Thymus (tissue), 11 donors: ENCODE results near the gene TRPV6. TPM values are rescaled to one million over a fixed set of nuclear protein-coding genes. Genes with fewer than 3 reads are reported as not detected.

ENCODE experiments used
- DNase-seq, 9 donors: peaks; one replicate each; pipeline ENCODE4 v3.0.0-alpha.2; 2013; ENCODE audit warnings: low spot score in 9 of 9, low read depth in 6 of 9, missing footprints in 1 of 9
- H3K27ac ChIP-seq, 2 donors: one replicate each; pipeline ENCODE4 v1.5.1; 2013; ENCODE audit warnings: control low read depth in 1 of 2, low read depth in 1 of 2, low read length in 1 of 2, mild to moderate bottlenecking in 1 of 2, moderate library complexity in 1 of 2
- H3K27me3 ChIP-seq, 2 donors: one replicate each; pipeline ENCODE4 v1.5.1; 2013; ENCODE audit warnings: low read length in 1 of 2; ENCODE audit not compliant: control insufficient read depth in 2 of 2, insufficient read depth in 1 of 2
- H3K36me3 ChIP-seq, 2 donors: one replicate each; pipeline ENCODE4 v1.5.1; 2013; ENCODE audit warnings: low read length in 1 of 2, mild to moderate bottlenecking in 1 of 2, moderate library complexity in 1 of 2; ENCODE audit not compliant: control insufficient read depth in 2 of 2, insufficient read depth in 2 of 2
- H3K4me1 ChIP-seq, 2 donors: one replicate each; pipeline ENCODE4 v1.5.1; 2013; ENCODE audit warnings: low read length in 2 of 2; ENCODE audit not compliant: control insufficient read depth in 2 of 2, insufficient read depth in 2 of 2
- H3K4me3 ChIP-seq, 2 donors: one replicate each; pipeline ENCODE4 v1.5.1; 2013; ENCODE audit warnings: low read length in 2 of 2, control low read depth in 1 of 2, mild to moderate bottlenecking in 1 of 2
- H3K9me3 ChIP-seq, 2 donors: one replicate each; pipeline ENCODE4 v1.5.1; 2013; ENCODE audit warnings: low read length in 1 of 2, mild to moderate bottlenecking in 1 of 2; ENCODE audit not compliant: control insufficient read depth in 2 of 2, insufficient read depth in 1 of 2
- WGBS: extraction: QIAGEN DNeasy Blood & Tissue Kit; methylation state at CpG from one replicate; pipeline ENCODE4 v1.1.7; 2013; 5-methylcytosine and 5-hydroxymethylcytosine counted together
- polyA plus RNA-seq: library from polyadenylated mRNA; stranded (reverse); fragments of 200-250 nt; gene quantifications from one replicate; pipeline ENCODE4 v1.2.3, GENCODE V29; 2013
- total RNA-seq: library from RNA; stranded (reverse); fragments of 120-200 nt; gene quantifications from one replicate; pipeline ENCODE4 v1.2.4, GENCODE V29; 2013
- donor health status: healthy.

The TRPV6 gene
- total and polyA plus RNA-seq, 2 donors, result 0.24 to 1.1 TPM

GRCh38 chr7:142890874-142891485 lies 5.4 kb upstream of the TRPV6 start:
- no peak overlapping the region for H3K27ac ChIP-seq

GRCh38 chr7:142889816-142890215 lies 4.3 kb upstream of the TRPV6 start:
- no peak overlapping the region for H3K27ac ChIP-seq
- no peaks in the 10 kb centered on the region for H3K9me3 ChIP-seq
- H3K27me3 ChIP-seq, result no peaks in the 10 kb centered on the region
- no peak for DNase-seq
- H3K4me1 ChIP-seq, result no peaks in the 10 kb centered on the region
- H3K36me3 ChIP-seq, result no peaks in the 10 kb centered on the region
- no peak overlapping the region for H3K4me3 ChIP-seq
- WGBS, result 92% methylated on average over 3 of the region's 3 CpGs

More at GRCh38 chr7:142890874-142891485, 5.4 kb upstream of the TRPV6 start:
- no peak for DNase-seq
- 93% methylated on average over 12 of the region's 12 CpGs for WGBS
- Histone ChIP-seq H3K4me3 (no peak overlapping the region), H3K36me3 (no peaks in the 10 kb centered on the region), H3K27me3 (no peaks in the 10 kb centered on the region), H3K9me3 (no peaks in the 10 kb centered on the region), H3K4me1 (no peaks in the 10 kb centered on the region)

- no peaks in the 10 kb centered on the region for H3K27me3 ChIP-seq
- no peak overlapping the region for H3K27ac ChIP-seq
- no peaks in the 10 kb centered on the region for H3K36me3 ChIP-seq
- H3K9me3 ChIP-seq, result no peaks in the 10 kb centered on the region
- H3K4me3 ChIP-seq, result no peak overlapping the region
- H3K4me1 ChIP-seq, result no peaks in the 10 kb centered on the region
- DNase-seq, result no peak
- 98% methylated on average over 12 of the region's 12 CpGs for WGBS
Measured at GRCh38 chr7:142887282-142888015, 1.9 kb upstream of the TRPV6 start.

GRCh38 chr7:142886866-142887265 lies 1.3 kb upstream of the TRPV6 start:
- H3K4me3 ChIP-seq, result no peak overlapping the region
- no peaks in the 10 kb centered on the region for H3K27me3 ChIP-seq
- no peaks in the 10 kb centered on the region for H3K36me3 ChIP-seq
- WGBS, result 88% methylated on average over 7 of the region's 7 CpGs
- H3K27ac ChIP-seq, result no peak overlapping the region
- no peak for DNase-seq
- no peaks in the 10 kb centered on the region for H3K4me1 ChIP-seq
- no peaks in the 10 kb centered on the region for H3K9me3 ChIP-seq

- Histone ChIP-seq H3K4me1 (peaks cover 0 to 5% of the 10 kb centered on the region in 2 donors), H3K27ac (no peak overlapping the region), H3K9me3 (no peaks in the 10 kb centered on the region), H3K4me3 (no peak overlapping the region), H3K36me3 (no peaks in the 10 kb centered on the region), H3K27me3 (no peaks in the 10 kb centered on the region)
- no peak for DNase-seq
- WGBS, result 96% methylated on average over 4 of the region's 4 CpGs
Measured at GRCh38 chr7:142884286-142884640, 1.3 kb downstream of the TRPV6 start.

GRCh38 chr7:142883571-142884285 lies 1.8 kb downstream of the TRPV6 start:
- Histone ChIP-seq H3K4me3 (no peak overlapping the region), H3K4me1 (peaks cover 0 to 5% of the 10 kb centered on the region in 2 donors), H3K27me3 (no peaks in the 10 kb centered on the region), H3K36me3 (no peaks in the 10 kb centered on the region), H3K27ac (no peak overlapping the region), H3K9me3 (no peaks in the 10 kb centered on the region)
- DNase-seq, result no peak
- 94% methylated on average over 7 of the region's 7 CpGs for WGBS

GRCh38 chr7:142883145-142883544 lies 2.4 kb downstream of the TRPV6 start:
- Histone ChIP-seq H3K9me3 (no peaks in the 10 kb centered on the region), H3K27ac (no peak overlapping the region), H3K36me3 (no peaks in the 10 kb centered on the region), H3K27me3 (no peaks in the 10 kb centered on the region), H3K4me3 (no peak overlapping the region), H3K4me1 (peaks cover 0 to 5% of the 10 kb centered on the region in 2 donors)
- no peak for DNase-seq
- 91% methylated on average over 10 of the region's 10 CpGs for WGBS

GRCh38 chr7:142882338-142882678 lies 3.2 kb downstream of the TRPV6 start:
- H3K27ac ChIP-seq, result no peak overlapping the region
- H3K4me1 ChIP-seq, result peaks cover 0 to 5% of the 10 kb centered on the region in 2 donors

GRCh38 chr7:142881586-142882337 lies 3.8 kb downstream of the TRPV6 start:
- WGBS, result 90% methylated on average over 9 of the region's 9 CpGs

More at GRCh38 chr7:142882338-142882678, 3.2 kb downstream of the TRPV6 start:
- no peak for DNase-seq
- no peaks in the 10 kb centered on the region for H3K9me3 ChIP-seq
- WGBS, result 95% methylated on average over 5 of the region's 5 CpGs
- no peaks in the 10 kb centered on the region for H3K36me3 ChIP-seq
- no peaks in the 10 kb centered on the region for H3K27me3 ChIP-seq
- no peak overlapping the region for H3K4me3 ChIP-seq

More at GRCh38 chr7:142881586-142882337, 3.8 kb downstream of the TRPV6 start:
- no peak overlapping the region for H3K27ac ChIP-seq
- H3K36me3 ChIP-seq, result no peaks in the 10 kb centered on the region
- H3K4me3 ChIP-seq, result no peak overlapping the region
- H3K9me3 ChIP-seq, result no peaks in the 10 kb centered on the region
- H3K4me1 ChIP-seq, result peaks cover 0 to 5% of the 10 kb centered on the region in 2 donors
- DNase-seq, result no peak
- no peaks in the 10 kb centered on the region for H3K27me3 ChIP-seq
